GM21723 (cell line): ENCODE data around the gene SACM1L.
"Not testable (repeated sequence)": the region's sequence is repeated elsewhere in the genome, so short reads cannot be mapped to it uniquely, and the experiment has no call there.

Experiments
- ATAC-seq: cut with Tn5 transposase; IDR thresholded peaks from one replicate; pipeline ENCODE4 v1.9.1; 2021; ENCODE audit warnings: mild to moderate bottlenecking, moderate library complexity; ENCODE audit not compliant: unreplicated experiment

SACM1L gene

GRCh38 chr3:45690336-45691035, 1.3 kb downstream of the SACM1L start:
- ATAC-seq: no peak

GRCh38 chr3:45691842-45692241, 2.6 kb downstream of the SACM1L start:
- ATAC-seq: no peak

- ATAC-seq: no peak
These were observed 3.7 kb downstream of the SACM1L start for GRCh38 chr3:45692866-45693265.

GRCh38 chr3:45693941-45694521, 4.8 kb downstream of the SACM1L start:
- ATAC-seq: no peak

- ATAC-seq: not testable (repeated sequence)
These were observed 6.0 kb downstream of the SACM1L start for GRCh38 chr3:45695166-45695565.

GRCh38 chr3:45700570-45701073, 11.4 kb downstream of the SACM1L start:
- no peak for ATAC-seq

GRCh38 chr3:45701172-45701867, 12.1 kb downstream of the SACM1L start:
- ATAC-seq: no peak

GRCh38 chr3:45704301-45704943, 15.2 kb downstream of the SACM1L start:
- ATAC-seq: no peak

GRCh38 chr3:45705839-45706808, 16.9 kb downstream of the SACM1L start:
- ATAC-seq: no peak

- ATAC-seq: no peak
These were observed 22.7 kb downstream of the SACM1L start for GRCh38 chr3:45711931-45712330.

GRCh38 chr3:45712434-45713110, 23.4 kb downstream of the SACM1L start:
- ATAC-seq: no peak

- no peak for ATAC-seq
These were observed 26.7 kb downstream of the SACM1L start for GRCh38 chr3:45715945-45716344.

GRCh38 chr3:45716790-45717336, 27.7 kb downstream of the SACM1L start:
- ATAC-seq: no peak

GRCh38 chr3:45719655-45720487, 30.7 kb downstream of the SACM1L start:
- ATAC-seq: no peak

GRCh38 chr3:45724911-45725310, 35.7 kb downstream of the SACM1L start:
- no peak for ATAC-seq

GRCh38 chr3:45729614-45730013, 40.4 kb downstream of the SACM1L start:
- no peak for ATAC-seq

- no peak for ATAC-seq
These were observed 41.4 kb downstream of the SACM1L start for GRCh38 chr3:45730409-45731154.

GRCh38 chr3:45736707-45737106, 47.5 kb downstream of the SACM1L start:
- ATAC-seq: no peak
